Transverse colon (tissue), 4 donors: ENCODE data around the gene LRFN2. TPM values are rescaled to one million over a fixed set of nuclear protein-coding genes. Genes with fewer than 3 reads are reported as not detected.

Experiments used
- DNase-seq: peaks from one replicate; pipeline ENCODE4 v3.0.0-alpha.2; 2019
- H3K27ac ChIP-seq, 4 donors: fragments of 200-600 bp; sonication (generic); 2 replicates each; pipeline ENCODE4 v1.5.1; 2016 to 2018; ENCODE audit warnings: inconsistent platforms in 4 of 4
- H3K27me3 ChIP-seq: fragments of 200-600 bp; sonication (generic); 2 replicates; pipeline ENCODE4 v1.5.1; 2017; ENCODE audit warnings: inconsistent platforms
- H3K36me3 ChIP-seq, 4 donors: fragments of 200-600 bp; sonication (generic); 2 replicates each; pipeline ENCODE4 v1.5.1; 2017 to 2019; ENCODE audit warnings: inconsistent platforms in 4 of 4
- H3K4me1 ChIP-seq, 4 donors: fragments of 200-600 bp; sonication (generic); 2 replicates each; pipeline ENCODE4 v1.5.1; 2017 to 2020; ENCODE audit warnings: inconsistent platforms in 4 of 4
- H3K4me3 ChIP-seq, 4 donors: fragments of 200-600 bp; sonication (generic); 1 replicate in 1 of 4; 2 replicates in 3 of 4; pipeline versions ENCODE4 v1.5.1 to v1.6.1; 2017 to 2019; ENCODE audit warnings: inconsistent platforms in 4 of 4
- H3K9me3 ChIP-seq, 2 donors: fragments of 200-600 bp; sonication (generic); 2 replicates each; pipeline ENCODE4 v1.5.1; 2017 to 2019; ENCODE audit warnings: inconsistent platforms in 2 of 2
- CTCF ChIP-seq, 5 experiments: fragments of 200-600 bp in 3 of 5; fragments of 450-650 bp in 2 of 5; sonication (generic) in 3 of 5; IDR thresholded peaks; 1 replicate in 2 of 5; 2 replicates in 3 of 5; pipeline ENCODE4 v1.5.1; 2016 to 2017; ENCODE audit warnings: antibody characterized with exemption in 5 of 5, inconsistent platforms in 3 of 5, mild to moderate bottlenecking in 2 of 5, moderate library complexity in 1 of 5
- EP300 ChIP-seq: sonication (generic); formaldehyde crosslinking; IDR thresholded peaks from one replicate; pipeline ENCODE4 v1.6.1; 2017; ENCODE audit warnings: antibody characterized with exemption, low read depth
- POLR2A ChIP-seq: fragments of 450-650 bp; IDR thresholded peaks from one replicate; pipeline ENCODE4 v1.6.1; 2016; ENCODE audit warnings: antibody characterized with exemption, mild to moderate bottlenecking, moderate library complexity
- POLR2AphosphoS5 ChIP-seq, 3 donors: sonication (generic); formaldehyde crosslinking; IDR thresholded peaks; one replicate each; pipeline ENCODE4 v1.6.1; 2016; ENCODE audit warnings: antibody characterized with exemption in 3 of 3
- WGBS, 2 donors: methylation state at CpG; one replicate each; pipeline ENCODE4 v1.1.5; 2018; ENCODE audit warnings: low coverage in 1 of 2; 5-methylcytosine and 5-hydroxymethylcytosine counted together
- in situ Hi-C, 4 donors: fragments of 200-750 bp; cut with MboI; loops; one replicate each; pipeline versions ENCODE4 v1.15.0 to v1.15.1; 2017; ENCODE audit warnings: low sequenced_read_pairs in 3 of 4, low pct_ligation_motif_present in 1 of 4, low pct_unique_long_range_greater_than_20kb in 1 of 4
- intact Hi-C: fragments of 100-400 bp; cut with DNase I; formaldehyde crosslinking; loops from one replicate; pipeline ENCODE4 v1.15.1; 2023; ENCODE audit warnings: low total_unique reads
- total RNA-seq, 4 donors: library from RNA; depleted of rRNA; stranded (reverse); fragments of >200 nt; gene quantifications; one replicate each; pipeline ENCODE4 v1.1.0, GENCODE V29; 2016

Gene LRFN2
- total RNA-seq, 4 donors from 2014 or later, result 0.40 to 0.41 TPM; not detected in 2

DNA sequence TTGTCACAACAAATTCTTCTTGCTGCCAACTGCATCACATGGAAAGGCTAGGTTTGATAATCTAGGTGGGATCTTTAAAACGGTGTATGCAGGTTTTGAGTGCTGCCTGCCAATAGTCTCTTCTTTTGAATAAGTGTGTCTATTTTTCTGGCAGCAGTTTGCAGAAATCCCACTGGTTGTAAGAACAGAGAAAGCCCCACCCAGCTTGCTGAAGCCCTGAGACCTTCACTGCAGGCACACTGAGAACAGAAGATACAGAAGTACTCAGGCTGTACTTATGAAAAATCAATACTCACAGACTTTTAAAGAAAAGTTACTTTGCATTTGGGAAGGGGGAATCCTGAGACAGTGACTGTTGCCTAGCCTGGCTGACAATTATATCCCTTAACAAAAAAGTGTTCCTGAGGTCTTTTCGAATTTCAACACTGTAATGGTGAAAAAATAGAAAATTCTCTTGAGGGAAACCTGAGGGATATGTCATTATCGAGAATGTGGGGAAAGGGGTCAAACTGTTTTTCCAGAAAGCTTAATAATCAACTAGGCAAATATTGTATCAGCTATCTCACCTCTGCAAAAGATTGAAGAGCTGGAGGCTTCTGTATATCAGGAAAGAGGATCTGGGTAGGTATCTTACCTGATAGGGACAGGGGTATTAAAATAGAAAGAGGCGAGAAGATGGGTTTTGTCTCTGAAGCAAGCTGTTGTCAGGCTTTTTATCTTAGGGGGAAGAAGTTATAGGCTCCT, 199.9 kb downstream of the LRFN2 start:
- Histone ChIP-seq H3K9me3 (no peaks in the 10 kb centered on the region), H3K27ac (no peak overlapping the region), H3K4me1 (no peaks in the 10 kb centered on the region), H3K27me3 (peaks cover 19% of the 10 kb centered on the region), H3K4me3 (no peak overlapping the region), H3K36me3 (no peaks in the 10 kb centered on the region)
- WGBS, 2 donors, result 64 to 71% methylated on average over 4 of the region's 4 CpGs
- intact Hi-C loops, result no loop called here
- DNase-seq, result no peak
- in situ Hi-C loops, result no loop called here
- no peak for TF ChIP-seq CTCF (IDR thresholded peaks at IDR 0.05)
- no peak for TF ChIP-seq POLR2AphosphoS5 (IDR thresholded peaks at IDR 0.05)
- no peak for TF ChIP-seq EP300
- TF ChIP-seq POLR2A, result no peak

- no peak overlapping the region for H3K27ac ChIP-seq
- WGBS, 2 donors, result 50 to 86% methylated on average over 2 to 3 of the region's 3 CpGs
- no peaks in the 10 kb centered on the region for H3K9me3 ChIP-seq
- no peak for DNase-seq
- in situ Hi-C loops (no loop called here), intact Hi-C loops (no loop called here)
- no peak overlapping the region for H3K4me3 ChIP-seq
- TF ChIP-seq CTCF (IDR thresholded peaks at IDR 0.05) (no peak), EP300 (no peak), POLR2AphosphoS5 (IDR thresholded peaks at IDR 0.05) (no peak), POLR2A (no peak)
- H3K36me3 ChIP-seq, result no peaks in the 10 kb centered on the region
- no peaks in the 10 kb centered on the region for H3K4me1 ChIP-seq
- peaks cover 15% of the 10 kb centered on the region for H3K27me3 ChIP-seq
Measured at GRCh38 chr6:40386200-40386599, 201.0 kb downstream of the LRFN2 start.

GRCh38 chr6:40383348-40384115, 203.6 kb downstream of the LRFN2 start:
- no peaks in the 10 kb centered on the region for H3K4me1 ChIP-seq
- H3K27me3 ChIP-seq, result peaks cover 8% of the 10 kb centered on the region
- H3K27ac ChIP-seq, result no peak overlapping the region
- in situ Hi-C loops, result no loop called here
- no peaks in the 10 kb centered on the region for H3K9me3 ChIP-seq
- TF ChIP-seq POLR2AphosphoS5 (IDR thresholded peaks at IDR 0.05) (no peak), POLR2A (no peak), EP300 (no peak), CTCF (IDR thresholded peaks at IDR 0.05) (no peak)
- DNase-seq, result no peak
- no peaks in the 10 kb centered on the region for H3K36me3 ChIP-seq
- intact Hi-C loops, result no loop called here
- no peak overlapping the region for H3K4me3 ChIP-seq
- WGBS, 2 donors, result 78% methylated on average over 3 of the region's 3 CpGs; no CpG with 5 or more reads in 1 of the 2 donors

DNA sequence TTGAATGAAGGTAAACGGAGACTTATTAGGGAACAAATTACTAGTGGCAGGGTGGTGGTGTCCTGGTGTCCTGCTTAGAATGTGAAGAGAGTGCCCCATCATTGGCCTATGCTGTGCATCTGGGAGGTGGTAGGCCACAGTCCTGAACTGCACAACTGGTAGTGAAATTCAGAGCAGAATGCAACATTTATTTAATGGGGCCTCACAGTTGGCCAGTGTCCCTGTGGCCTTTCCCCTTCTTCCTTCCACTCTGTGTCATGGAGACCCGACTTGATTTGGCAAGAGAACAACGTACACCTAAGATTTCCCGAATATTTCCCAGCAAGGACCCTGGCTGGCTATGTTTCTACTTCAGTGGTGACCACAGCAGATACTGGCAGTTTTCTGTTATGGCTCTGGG, 206.9 kb downstream of the LRFN2 start:
- Histone ChIP-seq H3K27ac (no peak overlapping the region), H3K36me3 (no peaks in the 10 kb centered on the region), H3K4me1 (no peaks in the 10 kb centered on the region), H3K9me3 (no peaks in the 10 kb centered on the region), H3K27me3 (no peaks in the 10 kb centered on the region), H3K4me3 (no peak overlapping the region)
- TF ChIP-seq CTCF (IDR thresholded peaks at IDR 0.05), result no peak
- TF ChIP-seq EP300, result no peak
- TF ChIP-seq POLR2AphosphoS5 (IDR thresholded peaks at IDR 0.05), result no peak
- no peak for TF ChIP-seq POLR2A
- in situ Hi-C loops, result no loop called here
- no peak for DNase-seq
- WGBS, 2 donors, result 75 to 80% methylated on average over 1 to 4 of the region's 4 CpGs
- intact Hi-C loops, result no loop called here
